Smooth muscle cell (in vitro differentiated cells): ENCODE results near the gene SDK1. TPM values are rescaled to one million over a fixed set of nuclear protein-coding genes. Genes with fewer than 3 reads are reported as not detected.

ENCODE experiments used
- DNase-seq: peaks from one replicate; lab custom pipeline; 2025; ENCODE audit not compliant: unreplicated experiment; lab: John Stamatoyannopoulos, UW
- H2AFZ ChIP-seq: fragments of 200-600 bp; sonication (generic); 2 replicates; pipeline ENCODE4 v1.6.0; 2016; ENCODE audit warnings: antibody characterized with exemption, low read depth, mild to moderate bottlenecking
- H3F3A ChIP-seq: fragments of 200-600 bp; sonication (generic); 2 replicates; pipeline ENCODE4 v1.6.0; 2017; ENCODE audit warnings: antibody characterized with exemption, low read depth
- H3K27ac ChIP-seq: fragments of 200-600 bp; sonication (generic); 2 replicates; pipeline ENCODE4 v1.5.1; 2016; ENCODE audit warnings: low read depth, mild to moderate bottlenecking
- H3K27me3 ChIP-seq: fragments of 200-600 bp; sonication (generic); 2 replicates; pipeline ENCODE4 v1.6.1; 2016; ENCODE audit warnings: low read depth, mild to moderate bottlenecking
- H3K36me3 ChIP-seq: fragments of 200-600 bp; sonication (generic); 2 replicates; pipeline ENCODE4 v1.5.1; 2016; ENCODE audit warnings: low read depth
- H3K4me1 ChIP-seq: fragments of 200-600 bp; sonication (generic); 2 replicates; pipeline ENCODE4 v1.5.1; 2016; ENCODE audit warnings: low read depth
- H3K4me2 ChIP-seq: fragments of 200-600 bp; sonication (generic); 2 replicates; pipeline ENCODE4 v1.6.0; 2016; ENCODE audit warnings: mild to moderate bottlenecking
- H3K4me3 ChIP-seq: fragments of 200-600 bp; sonication (generic); 2 replicates; pipeline ENCODE4 v1.5.1; 2016; ENCODE audit warnings: mild to moderate bottlenecking
- H3K79me2 ChIP-seq: fragments of 200-600 bp; sonication (generic); 2 replicates; pipeline ENCODE4 v1.6.0; 2016; ENCODE audit warnings: low read depth, mild to moderate bottlenecking
- H3K9ac ChIP-seq: fragments of 200-600 bp; sonication (generic); 2 replicates; pipeline ENCODE4 v1.6.0; 2016; ENCODE audit warnings: low read depth
- H3K9me3 ChIP-seq: fragments of 200-600 bp; sonication (generic); replicated peaks from 2 replicates; pipeline ENCODE4 v1.5.1; 2016; ENCODE audit warnings: low read depth
- H4K20me1 ChIP-seq: fragments of 200-600 bp; sonication (generic); 2 replicates; pipeline ENCODE4 v1.6.0; 2016; ENCODE audit warnings: low read depth
- CTCF ChIP-seq: fragments of 200-600 bp; sonication (generic); IDR thresholded peaks from 2 replicates; pipeline ENCODE4 v1.5.1; 2017; ENCODE audit warnings: borderline replicate concordance, mild to moderate bottlenecking, antibody characterized with exemption; ENCODE audit not compliant: insufficient read depth, poor library complexity, severe bottlenecking
- WGBS: methylation state at CpG from one replicate; pipeline ENCODE4 v1.1.7; 2016; ENCODE audit warnings: low lambda C conversion rate; 5-methylcytosine and 5-hydroxymethylcytosine counted together
- polyA plus RNA-seq: library from polyadenylated mRNA; unstranded; fragments of >200 nt; fragmentation: Nextera tagmentation; extraction: Ambion mirVana; gene quantifications from 2 replicates; pipeline ENCODE4 v1.2.1, GENCODE V29; 2016
- total RNA-seq: library from RNA; depleted of rRNA; stranded (reverse); fragments of >200 nt; gene quantifications from 2 replicates; pipeline ENCODE4 v1.2.3, GENCODE V29; 2014

The SDK1 gene
- total and polyA plus RNA-seq, 2 experiments from 2014 or later = 1.1 to 2.5 TPM

- Histone ChIP-seq H4K20me1 (no peaks in the 10 kb centered on the region), H3K9ac (no peak overlapping the region), H3K79me2 (no peaks in the 10 kb centered on the region), H3K4me3 (no peak overlapping the region), H3K9me3 (no peaks in the 10 kb centered on the region), H3K4me2 (no peak overlapping the region), H3F3A (no peaks in the 10 kb centered on the region), H3K27me3 (no peaks in the 10 kb centered on the region), H3K36me3 (no peaks in the 10 kb centered on the region), H3K4me1 (no peaks in the 10 kb centered on the region), H2AFZ (no peak overlapping the region), H3K27ac (no peak overlapping the region)
- WGBS = 82% methylated on average over 6 of the region's 6 CpGs
- no peak for TF ChIP-seq CTCF
- no peak for DNase-seq
Observed at GRCh38 chr7:3712841-3713240, 411.8 kb downstream of the SDK1 start.

- Histone ChIP-seq H2AFZ (no peak overlapping the region), H3K9ac (no peak overlapping the region), H3K79me2 (no peaks in the 10 kb centered on the region), H3K4me3 (no peak overlapping the region), H3K4me2 (no peak overlapping the region), H3K27ac (no peak overlapping the region), H3K27me3 (no peaks in the 10 kb centered on the region), H3K36me3 (no peaks in the 10 kb centered on the region), H4K20me1 (no peaks in the 10 kb centered on the region), H3K9me3 (no peaks in the 10 kb centered on the region), H3K4me1 (no peaks in the 10 kb centered on the region), H3F3A (no peaks in the 10 kb centered on the region)
- 97% methylated on average over 3 of the region's 3 CpGs for WGBS
- DNase-seq = no peak
- TF ChIP-seq CTCF = no peak
Observed at GRCh38 chr7:3721422-3721821, 420.4 kb downstream of the SDK1 start.

GRCh38 chr7:3722396-3722922, 421.4 kb downstream of the SDK1 start:
- no peak for DNase-seq
- no peak overlapping the region for H3K4me3 ChIP-seq
- H2AFZ ChIP-seq = peak overlapping the region; percentile 1
- H3K79me2 ChIP-seq = no peaks in the 10 kb centered on the region
- no peaks in the 10 kb centered on the region for H3K4me1 ChIP-seq
- H3K4me2 ChIP-seq = no peak overlapping the region
- TF ChIP-seq CTCF = peak; percentile 8
- no peaks in the 10 kb centered on the region for H4K20me1 ChIP-seq
- no peaks in the 10 kb centered on the region for H3K9me3 ChIP-seq
- no peaks in the 10 kb centered on the region for H3K36me3 ChIP-seq
- WGBS = 49% methylated on average over 13 of the region's 13 CpGs
- no peak overlapping the region for H3K27ac ChIP-seq
- no peaks in the 10 kb centered on the region for H3K27me3 ChIP-seq
- H3K9ac ChIP-seq = no peak overlapping the region
- H3F3A ChIP-seq = no peaks in the 10 kb centered on the region

GRCh38 chr7:3725155-3726059, 424.4 kb downstream of the SDK1 start:
- Histone ChIP-seq H3K4me1 (no peaks in the 10 kb centered on the region), H4K20me1 (no peaks in the 10 kb centered on the region), H3K9me3 (no peaks in the 10 kb centered on the region), H3K27ac (no peak overlapping the region), H3K27me3 (no peaks in the 10 kb centered on the region), H3K79me2 (no peaks in the 10 kb centered on the region), H3K36me3 (no peaks in the 10 kb centered on the region), H3K4me2 (no peak overlapping the region), H3F3A (no peaks in the 10 kb centered on the region), H3K9ac (no peak overlapping the region), H2AFZ (no peak overlapping the region), H3K4me3 (no peak overlapping the region)
- no peak for TF ChIP-seq CTCF
- WGBS = 94% methylated on average over 12 of the region's 12 CpGs
- DNase-seq = no peak
